ENCODE results near the gene APOL5. TPM values are rescaled to one million over a fixed set of nuclear protein-coding genes. Genes with fewer than 3 reads are reported as not detected.
"Not testable (repeated sequence)": the region's sequence is repeated elsewhere in the genome, so short reads cannot be mapped to it uniquely, and the experiment has no call there.

APOL5 gene
- total and polyA plus RNA-seq, 10 of the 15 experiments (the other 5 are each of a cell fraction or from before 2014, with no cell fraction given), result not detected

DNA sequence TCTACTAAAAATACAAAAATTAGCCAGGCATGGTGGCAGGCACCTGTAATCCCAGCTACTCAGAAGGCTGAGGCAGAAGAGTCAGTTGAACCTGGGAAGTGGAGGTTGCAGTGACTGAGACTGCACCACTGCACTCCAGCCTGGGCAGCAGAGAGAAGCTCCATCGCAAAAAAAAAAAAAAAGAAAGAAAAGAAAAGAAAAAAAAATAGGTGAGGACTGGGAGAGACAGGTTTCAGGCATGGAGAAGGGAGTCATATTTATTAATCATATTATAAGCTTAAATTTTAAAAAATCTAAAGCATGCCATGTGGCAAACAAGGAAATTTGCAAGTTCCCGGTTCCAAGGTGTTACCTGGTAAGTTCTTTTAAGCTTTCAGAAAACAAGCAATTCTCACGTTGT, at the start of gene APOL5 (continued):
- TF ChIP-seq, protein P1, sequence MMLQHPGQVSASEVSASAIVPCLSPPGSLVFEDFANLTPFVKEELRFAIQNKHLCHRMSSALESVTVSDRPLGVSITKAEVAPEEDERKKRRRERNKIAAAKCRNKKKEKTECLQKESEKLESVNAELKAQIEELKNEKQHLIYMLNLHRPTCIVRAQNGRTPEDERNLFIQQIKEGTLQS (IDR thresholded peaks at IDR 0.05; ENCODE audit: borderline replicate concordance, extremely low read depth, low read depth, low read length), result no peak
- TF ChIP-seq FOS (IDR thresholded peaks at IDR 0.05; ENCODE audit: borderline replicate concordance, extremely low read depth, insufficient read length), result no peak

DNA sequence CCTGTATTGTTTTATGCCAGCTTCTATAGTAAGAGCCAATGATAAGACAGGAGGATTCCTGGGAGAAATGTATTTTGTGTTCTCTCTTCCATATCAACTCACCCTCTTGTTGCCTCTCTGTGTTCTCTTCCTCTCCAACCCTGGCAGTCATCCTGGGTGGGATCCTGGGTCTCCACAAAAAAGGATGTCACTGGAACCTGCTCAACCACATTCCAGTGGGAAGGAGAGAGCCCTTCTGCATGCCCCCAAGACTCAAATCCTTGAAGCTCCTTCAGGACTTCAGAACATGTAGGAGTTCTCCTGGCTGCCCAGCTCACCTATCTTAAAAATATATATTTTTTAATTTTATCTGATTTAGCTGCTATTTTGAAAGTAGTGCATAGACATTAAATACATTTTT, 43.3 kb upstream of the APOL5 start:
- ChIA-PET CTCF (interaction anchor here (0.6 kb wide), 1 partner anchor 45 kb away, joined by 3 read pairs; no protein-coding TSS in a partner anchor), SMC1A (ENCODE audit: uncharacterized antibody, unreplicated experiment) (interaction anchor here (1.0 kb wide), 1 partner anchor 11 kb away, joined by 3 read pairs; no protein-coding TSS in a partner anchor), RAD21 (ENCODE audit: unreplicated experiment) (no interaction called here), POLR2A (no interaction called here)
- Histone ChIP-seq H3K4me3 (no peak overlapping the region), H3K79me2 (ENCODE audit: control insufficient read depth, insufficient read depth, low read length) (no peaks in the 10 kb centered on the region), H3K36me3 (ENCODE audit: control insufficient read depth in 2 of 2, insufficient read depth in 2 of 2, low read length in 1 of 2) (no peaks in the 10 kb centered on the region), H2AFZ (ENCODE audit: control insufficient read depth, low read depth, low read length) (no peak overlapping the region), H3K4me1 (ENCODE audit: control insufficient read depth, insufficient read depth, low read length) (no peaks in the 10 kb centered on the region), H3K27ac (ENCODE audit: control insufficient read depth, insufficient read depth) (no peak overlapping the region), H4K20me1 (ENCODE audit: control insufficient read depth, insufficient read depth) (no peaks in the 10 kb centered on the region), H3K4me2 (ENCODE audit: control insufficient read depth, insufficient read depth) (no peak overlapping the region), H3K27me3 (replicated peaks in 1 of 2; ENCODE audit: control insufficient read depth in 2 of 2, insufficient read depth in 2 of 2, low read length in 1 of 2) (no peaks in the 10 kb centered on the region), H3K9me3 (replicated peaks; ENCODE audit: control insufficient read depth, insufficient read depth, low read length) (peaks cover 3% of the 10 kb centered on the region; the same call in 1 of the 3 replicates), H3K9ac (ENCODE audit: control insufficient read depth, insufficient read depth, low read length) (no peak overlapping the region)
- no peak for DNase-seq (ENCODE audit: low read depth, low spot score)
- no TSS peak for BruUV-seq (replicated peaks)
- intact Hi-C loops (cut with micrococcal nuclease; ENCODE audit: unreplicated experiment), result no loop called here
- TF ChIP-seq ASH2L (IDR thresholded peaks at IDR 0.05; ENCODE audit: borderline replicate concordance, low read depth), result no peak
- in situ Hi-C loops (cut with MboI), result no loop called here
- no peak for ATAC-seq
- no peak for FAIRE-seq

DNA sequence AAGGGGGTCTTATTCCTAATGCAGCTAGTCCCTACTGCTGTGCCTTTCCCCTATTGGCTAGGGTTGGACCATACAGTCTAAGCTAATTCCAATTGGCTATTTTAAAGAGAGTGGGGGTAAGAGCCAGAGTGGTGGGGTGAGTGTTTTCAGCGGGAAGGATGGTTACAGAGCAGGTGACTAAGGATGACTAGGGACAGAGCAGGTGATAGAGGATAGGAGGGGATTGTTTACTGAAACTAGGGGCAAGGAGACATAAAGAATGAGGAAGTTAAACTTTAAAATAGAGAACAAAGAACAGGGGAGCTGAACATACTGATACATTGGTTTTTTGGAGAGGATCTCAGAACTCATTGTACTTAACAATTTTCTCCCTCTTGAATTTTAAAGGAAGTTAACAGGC, 41.6 kb upstream of the APOL5 start:
- BruUV-seq (replicated peaks); ATAC-seq; H3K27me3 ChIP-seq (replicated peaks in 1 of 2; ENCODE audit: control insufficient read depth in 2 of 2, insufficient read depth in 2 of 2, low read length in 1 of 2); H3K9ac ChIP-seq (ENCODE audit: control insufficient read depth, insufficient read depth, low read length); DNase-seq (ENCODE audit: low read depth, low spot score); H3K9me3 ChIP-seq (replicated peaks; ENCODE audit: control insufficient read depth, insufficient read depth, low read length); H4K20me1 ChIP-seq (ENCODE audit: control insufficient read depth, insufficient read depth); in situ Hi-C loops (cut with MboI); intact Hi-C loops (cut with micrococcal nuclease; ENCODE audit: unreplicated experiment); RAD21 ChIA-PET (ENCODE audit: unreplicated experiment); H3K4me3 ChIP-seq; H3K79me2 ChIP-seq (ENCODE audit: control insufficient read depth, insufficient read depth, low read length); FAIRE-seq; H2AFZ ChIP-seq (ENCODE audit: control insufficient read depth, low read depth, low read length); H3K4me1 ChIP-seq (ENCODE audit: control insufficient read depth, insufficient read depth, low read length); POLR2A ChIA-PET; H3K36me3 ChIP-seq (ENCODE audit: control insufficient read depth in 2 of 2, insufficient read depth in 2 of 2, low read length in 1 of 2); H3K27ac ChIP-seq (ENCODE audit: control insufficient read depth, insufficient read depth); H3K4me2 ChIP-seq (ENCODE audit: control insufficient read depth, insufficient read depth): not testable (repeated sequence)
- ChIA-PET SMC1A (ENCODE audit: uncharacterized antibody, unreplicated experiment) (interaction anchor here (1.5 kb wide), 1 partner anchor 9 kb away, joined by 5 read pairs; no protein-coding TSS in a partner anchor), CTCF (interaction anchor here (1.1 kb wide), 1 partner anchor 10 kb away, joined by 5 read pairs; no protein-coding TSS in a partner anchor)
- WGBS (ENCODE audit: insufficient coverage, insufficient replicate concordance, low lambda C conversion rate, missing lambda C conversion rate), result 0% methylated on average over 1 of the region's 1 CpG

Data from GM12878 (cell line).